Measurements from ENCODE around the gene CAP2.

The CAP2 gene, protein sequence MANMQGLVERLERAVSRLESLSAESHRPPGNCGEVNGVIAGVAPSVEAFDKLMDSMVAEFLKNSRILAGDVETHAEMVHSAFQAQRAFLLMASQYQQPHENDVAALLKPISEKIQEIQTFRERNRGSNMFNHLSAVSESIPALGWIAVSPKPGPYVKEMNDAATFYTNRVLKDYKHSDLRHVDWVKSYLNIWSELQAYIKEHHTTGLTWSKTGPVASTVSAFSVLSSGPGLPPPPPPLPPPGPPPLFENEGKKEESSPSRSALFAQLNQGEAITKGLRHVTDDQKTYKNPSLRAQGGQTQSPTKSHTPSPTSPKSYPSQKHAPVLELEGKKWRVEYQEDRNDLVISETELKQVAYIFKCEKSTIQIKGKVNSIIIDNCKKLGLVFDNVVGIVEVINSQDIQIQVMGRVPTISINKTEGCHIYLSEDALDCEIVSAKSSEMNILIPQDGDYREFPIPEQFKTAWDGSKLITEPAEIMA

DNA sequence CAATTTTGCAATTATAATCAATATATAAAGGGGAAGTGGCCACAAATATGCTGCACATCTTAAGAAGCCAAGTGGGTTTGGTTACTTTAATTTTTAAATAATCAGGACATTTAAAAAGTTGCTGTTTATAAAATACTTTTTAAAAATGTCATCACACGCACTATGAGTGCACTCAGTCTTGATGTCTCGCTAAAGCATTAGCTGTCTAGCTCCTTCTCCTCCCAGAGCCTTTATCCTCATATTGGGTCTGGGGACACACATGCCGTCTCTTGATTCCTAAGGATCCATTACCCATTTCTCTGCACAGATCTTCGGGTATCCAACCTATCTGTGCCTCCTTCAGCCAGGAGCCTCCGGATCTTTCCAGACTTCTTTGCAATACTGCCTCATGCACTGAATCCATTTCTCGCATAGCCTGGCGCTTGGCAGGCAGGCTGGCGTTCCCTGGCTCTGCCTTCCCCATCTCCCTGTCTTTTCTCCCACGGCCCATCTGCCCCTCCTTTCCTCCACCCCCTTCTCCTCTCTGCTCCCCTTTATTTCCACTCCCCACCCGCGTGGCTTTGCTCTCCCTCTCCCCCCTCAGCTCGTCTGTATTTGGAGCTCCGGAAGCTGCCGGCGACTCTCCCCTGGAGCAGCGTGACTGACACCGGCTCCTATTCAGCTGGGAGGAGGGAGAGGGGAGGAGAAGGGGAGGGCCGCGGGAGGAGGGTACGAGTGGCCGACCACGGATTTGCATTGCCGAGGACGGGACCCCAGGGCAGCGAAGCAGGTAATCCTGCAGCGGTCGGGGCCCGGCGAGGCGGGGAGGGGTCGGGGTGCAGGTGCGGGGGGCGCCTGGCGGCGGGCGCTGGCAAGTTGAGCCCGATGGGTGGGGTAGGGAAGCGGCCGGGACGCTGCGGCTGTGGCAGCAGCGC lies at the start of gene CAP2:
CAP2 (plus strand) TSS at position 618 of the 914 bp plus-strand sequence. CDS start 27,961 bp downstream, outside the sequence.
- no peak for DNase-seq

DNA sequence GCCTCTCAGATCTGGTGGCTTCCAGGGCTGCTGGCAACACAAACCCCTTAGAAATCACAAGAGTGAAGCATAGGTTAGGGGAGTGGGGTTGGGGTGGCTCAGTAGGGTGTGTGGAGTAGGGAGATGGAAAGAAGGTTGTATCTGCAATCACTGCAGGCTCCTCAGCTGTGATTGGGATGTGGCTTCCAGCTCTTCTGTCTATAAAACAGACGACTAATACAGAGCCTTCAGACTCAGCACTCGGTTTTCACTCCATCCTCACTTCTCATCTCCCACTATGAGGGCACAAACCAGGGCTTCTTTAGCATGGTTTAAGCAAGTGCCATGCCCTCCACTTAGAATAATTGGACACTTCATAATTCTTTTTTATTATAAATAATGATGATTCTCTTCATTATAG lies 46.4 kb upstream of the CAP2 start:
- DNase-seq, result no peak

DNA sequence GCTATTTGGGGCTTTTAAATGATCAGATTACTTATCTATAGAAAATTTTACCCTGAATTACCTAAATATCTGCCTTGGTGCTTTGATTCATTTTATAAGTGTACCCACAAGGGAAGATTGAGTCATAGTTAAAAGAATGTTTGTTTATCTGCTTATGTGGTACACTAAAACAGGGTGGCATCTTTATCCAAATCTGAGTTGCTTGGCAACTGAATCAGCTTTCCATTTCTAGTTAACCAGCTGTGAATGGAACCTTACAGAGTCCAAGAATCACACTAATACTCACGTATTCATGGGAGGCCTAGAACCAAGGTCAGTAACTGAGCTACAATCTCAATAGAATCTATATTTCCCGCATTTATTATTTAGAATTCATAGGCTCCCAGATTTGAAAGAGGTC lies 44.0 kb upstream of the CAP2 start:
- no peak for DNase-seq

DNA sequence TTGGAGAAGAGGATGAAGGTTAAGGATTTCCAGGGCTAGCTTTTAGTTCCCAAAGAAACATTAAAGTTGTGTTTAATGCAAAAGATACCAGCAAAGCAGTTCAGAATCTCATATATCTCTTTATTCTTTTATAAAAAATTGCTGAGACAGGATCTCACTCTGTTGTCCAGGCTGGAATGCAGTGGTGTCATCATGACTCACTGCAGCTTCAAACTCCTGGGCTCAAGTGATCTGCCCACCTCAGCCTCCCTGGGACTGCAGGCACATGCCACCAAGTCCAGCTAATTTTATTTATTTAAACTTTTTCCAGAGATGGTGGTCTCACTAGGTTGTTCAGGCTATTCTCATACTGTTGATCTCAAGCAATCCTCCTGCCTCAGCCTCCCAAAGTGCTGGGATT lies 41.1 kb upstream of the CAP2 start:
- no peak for DNase-seq

DNA sequence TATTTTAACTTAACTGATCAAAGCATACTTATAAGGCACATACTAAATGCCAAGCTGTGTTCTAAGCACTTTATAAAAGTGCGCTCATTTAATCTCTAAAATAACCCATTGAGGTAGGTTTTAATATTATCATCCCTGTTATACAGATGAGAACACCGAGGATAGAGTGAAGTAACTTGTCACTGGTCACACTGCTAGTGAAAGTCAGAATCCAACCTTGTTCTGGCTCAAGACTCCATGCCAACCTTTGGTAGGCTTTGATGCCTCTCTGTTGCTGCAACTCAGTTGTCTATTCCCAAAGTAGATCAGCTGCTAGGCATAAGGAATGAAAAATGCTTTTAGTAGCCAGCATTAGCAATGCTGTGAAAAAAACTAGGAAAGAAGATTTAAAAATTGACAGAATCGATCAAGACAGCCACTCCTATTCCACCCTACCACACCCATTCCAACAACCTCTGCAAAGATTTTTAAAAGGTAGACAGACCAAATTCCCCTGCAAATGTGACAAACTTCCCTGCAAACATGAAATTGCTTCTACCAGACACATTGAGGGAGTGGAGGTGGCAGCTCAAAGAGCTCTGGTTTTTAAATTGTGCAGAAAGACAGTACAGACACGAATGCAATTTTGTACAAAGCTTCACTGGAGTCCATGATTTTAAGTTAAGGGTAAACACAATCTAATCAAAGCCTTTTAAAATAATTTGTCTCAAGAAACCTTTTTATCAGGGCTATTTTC lies 39.8 kb upstream of the CAP2 start:
- no peak for DNase-seq

DNA sequence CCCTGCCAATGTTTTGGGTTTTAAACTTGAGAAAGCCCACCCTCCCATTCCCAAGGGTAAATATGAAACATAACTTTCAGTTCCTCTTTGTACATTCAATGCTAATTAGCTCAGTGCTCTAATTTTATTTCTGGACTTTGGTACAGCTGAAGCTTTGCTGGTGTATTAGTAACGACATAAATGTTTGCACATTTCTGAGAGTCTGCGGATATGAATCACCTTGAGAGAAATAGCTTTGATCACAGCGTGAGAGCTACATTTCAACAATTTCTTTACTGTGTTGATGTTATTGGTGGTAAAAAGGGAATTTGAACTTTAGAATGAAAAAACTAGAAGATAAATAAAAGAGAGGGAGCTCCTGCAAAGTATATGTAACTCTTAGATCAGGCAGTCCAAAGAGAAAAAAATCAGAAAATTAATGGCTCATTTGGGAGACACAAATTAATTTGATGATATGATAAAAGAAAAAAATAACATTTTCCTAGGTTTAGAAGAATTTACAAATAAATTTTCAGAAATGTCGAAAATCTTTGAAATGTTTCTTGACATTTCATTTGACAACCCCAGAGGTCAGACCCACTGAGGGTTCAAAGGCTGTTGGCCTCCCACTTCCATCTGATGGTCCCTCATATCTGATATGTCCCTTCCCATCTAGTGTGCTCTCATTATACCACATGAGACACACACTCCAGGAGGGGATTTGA lies 38.5 kb upstream of the CAP2 start:
- no peak for DNase-seq

DNA sequence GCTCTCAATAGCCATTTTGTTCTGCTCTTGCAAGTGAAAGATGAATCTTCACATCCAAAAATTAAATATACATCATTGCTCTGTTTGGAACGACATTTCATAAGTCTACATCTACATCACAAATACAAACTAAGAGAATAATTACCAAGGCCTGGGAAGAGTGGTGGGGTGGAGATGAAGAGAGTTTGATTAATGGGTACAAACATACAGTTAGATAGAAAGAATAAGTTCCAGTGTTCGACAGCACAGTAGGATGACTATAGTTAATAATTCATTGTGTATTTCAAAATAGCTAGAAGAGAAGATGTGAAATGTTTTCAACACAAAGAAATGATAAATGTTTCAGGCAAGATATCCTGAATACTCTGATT lies 38.0 kb upstream of the CAP2 start:
- no peak for DNase-seq

DNA sequence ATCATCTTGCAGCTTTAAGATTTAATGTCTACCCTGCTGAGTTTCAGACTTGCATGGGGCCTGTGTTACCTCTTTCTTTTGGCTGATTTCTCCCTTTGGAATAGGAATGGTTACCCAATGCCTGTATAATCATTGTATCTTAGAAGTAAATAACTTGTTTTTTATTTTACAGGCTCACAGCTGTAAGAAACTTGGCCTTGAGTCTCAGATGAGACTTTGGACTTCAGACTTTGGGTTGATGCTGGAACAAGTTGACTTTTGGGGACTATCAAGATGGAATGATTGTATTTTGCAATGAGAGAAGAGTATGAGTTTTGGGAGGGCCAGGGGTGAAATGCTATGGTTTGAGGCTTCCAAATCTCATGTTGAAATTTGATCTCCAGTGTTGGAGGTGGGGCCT lies 34.9 kb upstream of the CAP2 start:
- no peak for DNase-seq

DNA sequence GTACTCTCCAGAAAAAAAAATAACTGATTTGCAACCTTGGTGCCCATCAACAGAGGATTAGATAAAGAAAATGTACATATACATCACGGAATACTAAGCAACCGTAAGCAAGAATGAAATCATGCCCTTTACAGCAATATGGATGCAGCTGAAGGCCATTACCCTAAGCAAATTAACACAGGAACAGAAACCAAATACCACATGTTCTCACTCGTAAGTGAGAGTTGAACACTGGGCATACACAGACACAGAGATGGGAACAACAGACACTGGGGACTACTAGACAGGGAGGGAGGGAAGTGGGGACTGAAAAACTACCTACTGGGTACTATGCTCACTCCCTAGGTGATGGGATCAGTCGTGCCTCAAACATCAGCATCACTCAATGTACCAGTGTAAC lies 32.8 kb upstream of the CAP2 start:
- DNase-seq, result no peak

DNA sequence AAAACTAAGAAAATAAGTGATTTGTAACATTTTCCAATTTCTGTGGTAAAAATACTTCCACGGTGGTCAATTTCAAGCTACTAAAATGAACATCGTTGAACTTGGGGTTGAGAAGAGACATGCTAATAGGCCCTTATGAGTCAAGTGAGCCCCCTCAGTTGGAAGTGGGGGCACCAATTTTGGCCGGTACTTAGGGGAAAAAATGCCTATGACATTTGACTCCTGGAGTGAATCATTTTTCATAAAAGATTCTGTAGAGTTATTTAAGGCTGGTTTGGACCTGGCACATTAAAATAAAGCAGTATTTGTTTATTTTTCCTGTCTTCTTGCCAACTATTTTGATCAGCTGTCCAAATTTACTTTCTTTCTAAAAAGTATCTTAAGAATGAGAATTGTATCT lies 32.4 kb upstream of the CAP2 start:
- no peak for DNase-seq

DNA sequence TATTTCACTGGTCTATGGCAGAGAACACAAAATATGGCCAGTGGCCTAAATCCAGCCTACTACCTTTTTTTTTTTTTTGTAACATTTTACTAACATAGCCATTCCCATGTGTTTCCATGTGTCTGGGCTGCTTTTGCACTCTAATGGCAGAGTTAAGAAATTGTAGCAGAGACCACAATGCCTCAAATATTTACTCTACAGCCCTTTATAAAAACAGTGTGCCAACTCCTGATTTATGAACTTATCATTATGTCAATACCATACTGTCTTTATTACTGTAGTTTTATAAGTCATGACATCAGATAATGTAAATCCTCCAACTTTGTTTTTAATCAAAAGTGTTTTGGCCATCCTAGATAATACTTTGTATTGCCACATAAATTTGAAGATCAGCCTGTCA lies 27.4 kb upstream of the CAP2 start:
- DNase-seq, result no peak

DNA sequence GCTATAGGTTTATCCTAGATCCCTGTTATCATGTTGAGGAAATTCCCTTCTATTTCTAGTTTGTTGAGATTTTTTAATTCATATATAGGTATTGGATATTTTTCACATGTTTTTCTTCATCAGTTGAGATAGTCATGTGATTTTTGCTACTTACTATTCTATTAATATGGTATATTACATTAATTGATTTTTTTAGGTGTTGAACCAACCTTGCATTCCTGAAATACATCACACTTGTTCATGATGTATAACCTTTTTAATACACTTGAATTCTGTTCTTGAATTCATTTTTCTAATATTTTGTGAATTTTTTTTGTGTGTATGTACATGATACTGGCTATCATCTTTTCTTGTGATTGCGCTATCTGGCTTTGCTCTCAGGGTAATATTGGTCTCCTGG lies 25.5 kb upstream of the CAP2 start:
- DNase-seq, result no peak

DNA sequence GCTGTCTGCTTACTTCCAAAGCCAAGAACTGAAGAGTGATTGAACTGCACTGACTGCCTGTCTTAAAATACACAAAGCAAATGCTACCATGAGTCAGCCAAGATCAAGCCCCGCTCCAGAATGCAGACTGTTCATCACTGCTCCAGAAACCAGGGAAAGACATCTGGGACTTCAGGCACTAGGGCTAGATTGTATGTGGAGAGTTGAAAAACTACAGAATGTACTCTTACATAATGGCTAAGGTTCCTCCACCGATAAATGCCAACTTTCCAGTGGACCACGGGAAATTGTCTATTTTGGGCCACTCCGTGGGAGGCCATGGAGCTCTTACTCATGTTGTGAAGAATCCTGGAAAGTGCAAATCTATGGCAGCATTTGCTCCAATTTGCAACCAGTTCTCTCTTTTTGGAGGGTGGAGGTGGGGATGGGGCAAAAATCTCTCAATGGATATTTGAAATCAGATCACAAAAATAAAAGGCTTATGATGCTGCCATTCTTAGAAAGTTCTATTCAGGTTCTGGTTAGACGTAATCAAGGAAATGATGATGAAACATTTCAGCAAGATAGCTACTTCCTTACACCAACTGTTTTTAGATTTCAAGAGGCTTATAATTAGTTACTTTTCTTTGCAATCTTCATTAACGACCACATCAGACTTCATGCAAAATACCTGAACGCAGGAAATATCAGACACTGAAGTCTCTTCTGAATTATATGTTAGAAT lies 11.8 kb upstream of the CAP2 start:
- no peak for DNase-seq

DNA sequence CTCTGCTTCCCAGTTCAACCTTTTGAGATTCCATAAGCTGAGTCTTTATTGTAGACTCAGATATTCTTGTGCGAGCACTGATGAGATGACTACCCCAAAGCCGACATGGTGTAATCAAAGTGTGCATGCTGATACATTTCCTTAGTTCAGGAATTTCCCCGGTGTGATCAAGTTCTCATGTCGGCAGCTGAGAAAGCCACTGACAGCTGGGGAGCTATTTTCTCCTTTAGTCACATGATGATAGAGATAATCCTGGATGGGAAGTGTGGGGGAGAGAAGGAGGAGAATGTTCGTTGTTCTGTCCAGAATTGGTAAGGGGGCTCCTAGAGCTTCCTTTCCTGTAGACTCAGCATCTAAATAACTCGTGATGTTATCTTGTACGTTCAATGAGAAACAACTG lies 7.7 kb upstream of the CAP2 start:
- DNase-seq, result no peak

DNA sequence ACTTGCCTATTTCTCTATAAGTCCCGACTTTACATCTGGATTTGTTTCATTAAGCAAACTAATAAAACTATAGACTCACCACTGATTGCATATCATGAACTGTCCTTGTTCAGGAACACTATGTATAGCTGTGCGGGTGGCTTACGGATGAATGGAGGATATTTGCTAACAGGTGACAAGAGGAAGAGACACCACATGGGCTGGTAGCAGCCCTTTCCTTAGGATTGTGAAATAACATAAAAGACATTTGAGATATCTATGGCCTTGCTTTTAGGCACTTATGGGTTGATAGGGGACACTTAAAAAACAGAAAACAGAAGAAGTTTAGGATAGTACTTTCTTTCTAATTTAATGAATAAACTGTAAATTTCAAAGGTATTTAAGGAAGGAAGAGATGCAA lies 5.0 kb upstream of the CAP2 start:
- DNase-seq, result no peak

DNA sequence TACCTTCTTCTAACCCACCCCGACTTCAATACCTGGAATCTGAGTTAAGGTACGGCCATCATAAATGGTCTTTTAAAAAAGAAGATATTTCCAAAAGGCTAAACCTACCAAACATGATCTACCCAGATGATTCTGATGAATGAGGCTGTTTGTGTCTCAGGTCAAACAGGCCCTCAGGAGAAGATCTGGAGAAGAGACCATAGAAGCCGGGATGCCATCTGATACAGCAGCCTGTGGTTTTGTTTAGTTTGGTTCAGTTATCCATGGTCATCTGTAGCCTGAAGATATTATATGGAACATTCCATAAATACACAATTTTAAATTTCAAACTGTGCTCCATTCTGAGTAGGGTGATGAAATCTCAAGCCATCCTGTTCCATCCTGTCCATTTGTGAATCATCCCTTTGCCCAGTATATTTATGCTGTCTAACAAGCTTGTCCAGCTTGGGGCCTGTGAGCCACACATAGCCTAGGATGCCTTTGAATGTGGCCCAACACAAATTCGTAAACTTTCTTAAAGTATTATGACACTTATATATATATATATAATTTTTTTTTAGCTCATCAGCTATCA lies 4.0 kb upstream of the CAP2 start:
- no peak for DNase-seq

DNA sequence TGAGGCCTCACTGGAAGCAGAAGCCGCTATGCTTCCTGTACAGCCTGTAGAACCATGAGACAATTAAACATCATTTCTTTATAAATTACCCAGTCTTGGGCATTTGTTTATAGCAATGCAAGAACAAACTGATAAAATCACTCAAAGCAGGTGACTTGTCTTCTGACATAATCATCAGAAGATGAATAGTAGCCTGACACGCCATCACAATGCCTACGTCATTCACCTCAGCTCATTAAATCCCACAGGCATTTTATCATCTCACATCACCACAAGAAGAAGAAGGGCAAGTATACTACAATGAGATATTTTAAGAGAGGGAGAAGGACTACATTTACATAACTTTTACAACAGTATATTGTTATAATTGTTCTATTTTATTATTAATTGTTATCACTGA lies 3.1 kb upstream of the CAP2 start:
- DNase-seq, result no peak

DNA sequence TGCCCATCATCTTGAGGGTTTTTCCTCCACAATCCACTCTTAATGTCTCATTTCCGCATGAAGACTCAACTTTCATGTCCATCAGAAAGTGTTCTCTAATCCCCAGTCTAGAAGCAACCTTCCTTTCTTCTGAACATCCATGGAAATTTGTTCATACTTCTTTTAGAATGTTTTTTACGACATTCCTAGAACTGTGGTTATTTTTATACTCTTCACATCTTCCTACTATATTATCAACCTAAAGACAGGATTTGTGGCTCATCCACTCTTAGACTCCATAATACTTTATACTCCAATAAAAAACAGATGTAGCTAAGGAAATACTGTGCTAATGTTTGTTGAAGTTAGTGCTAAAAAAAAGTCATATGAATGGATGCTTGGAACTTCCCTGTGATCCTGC lies 1.4 kb upstream of the CAP2 start:
- no peak for DNase-seq

DNA sequence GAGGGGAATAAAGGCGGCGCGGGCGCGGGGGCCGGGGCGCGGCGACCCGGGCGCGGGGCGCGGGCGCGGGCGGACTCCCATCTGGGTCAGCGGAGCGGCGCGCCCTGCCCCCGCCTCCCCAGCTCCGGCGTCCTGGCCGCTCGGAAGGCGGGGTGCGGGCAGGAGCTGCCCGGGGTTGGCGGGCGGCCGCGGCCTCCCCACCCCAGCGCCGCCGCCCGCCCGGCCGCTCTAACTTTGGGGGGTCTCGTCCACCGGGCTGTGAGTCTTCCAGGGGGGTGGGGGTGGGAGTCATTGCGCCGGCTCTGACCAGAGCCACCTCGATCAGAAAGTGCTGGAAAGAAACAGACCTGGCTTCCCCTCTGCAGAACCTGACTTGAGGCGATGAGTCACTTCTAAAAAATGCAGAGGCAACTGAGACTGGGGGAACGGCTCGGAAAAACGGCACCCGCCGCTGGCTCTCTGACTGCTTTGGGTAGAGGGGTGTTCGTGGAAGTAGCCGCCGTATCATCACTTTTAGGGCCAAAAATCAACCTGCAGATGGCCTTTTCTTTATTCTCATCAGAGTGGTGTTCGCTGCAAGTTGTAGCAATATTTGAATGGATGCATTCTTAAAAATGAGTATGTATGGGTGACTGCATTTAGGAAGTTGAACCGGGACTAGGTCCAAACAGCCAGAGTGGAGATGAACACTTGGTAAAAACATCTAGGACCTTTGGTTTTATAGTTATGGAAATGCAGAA lies 667 bp downstream of the CAP2 start:
- DNase-seq, result no peak

DNA sequence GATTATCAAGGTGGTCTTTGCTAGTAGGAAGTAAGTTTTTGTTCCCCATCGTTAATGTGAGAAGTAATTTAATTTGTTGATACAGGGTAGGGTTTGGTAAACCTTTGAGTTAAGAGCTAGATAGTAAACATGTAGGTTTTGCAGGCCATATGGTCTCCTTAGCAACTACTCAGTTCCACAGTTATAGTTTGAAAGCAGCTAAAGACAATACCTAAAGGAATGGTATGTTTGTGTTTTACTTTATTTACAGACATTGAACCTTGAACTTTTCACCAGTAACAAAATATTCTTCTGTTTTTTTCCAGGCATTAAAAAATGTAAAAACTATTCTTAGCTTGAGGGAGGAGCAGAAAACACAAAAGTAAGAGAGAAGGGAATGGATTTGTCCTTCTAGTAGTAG lies 1.7 kb downstream of the CAP2 start:
- no peak for DNase-seq

DNA sequence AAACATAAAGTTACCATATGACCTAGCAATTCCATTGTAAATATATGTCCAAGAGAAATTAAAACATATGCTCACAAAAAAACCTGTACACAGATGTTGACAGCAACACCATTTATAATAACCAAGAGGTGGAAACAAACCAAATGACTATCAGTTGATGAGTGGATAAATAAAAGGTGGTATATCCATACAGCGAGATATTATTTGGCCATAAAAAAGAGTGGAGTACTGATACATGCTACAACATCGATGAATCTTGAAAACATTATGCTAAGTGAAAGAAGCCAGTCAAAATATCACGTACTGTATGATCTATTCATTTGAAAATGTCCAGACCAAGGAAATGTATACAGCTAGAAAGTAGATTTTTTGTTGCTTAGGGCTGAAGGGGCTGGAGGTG lies 2.9 kb downstream of the CAP2 start:
- no peak for DNase-seq

Measured in CD4-positive, alpha-beta T cell treated with Interleukin-6 for 4 hours (primary cell).